Keratinocyte (primary cell): ENCODE results near the gene PRCP. TPM values are rescaled to one million over a fixed set of nuclear protein-coding genes. Genes with fewer than 3 reads are reported as not detected.

Source experiments
- DNase-seq: peaks from one replicate; pipeline ENCODE4 v3.0.0-alpha.2; 2011; ENCODE audit warnings: low read depth, missing footprints, low spot score
- FAIRE-seq: peaks from 2 replicates; lab custom pipeline; 2011; peaks lifted over from hg19 to GRCh38; lab: Jason Lieb, UNC
- H2AFZ ChIP-seq: 2 replicates; pipeline ENCODE4 v1.6.0; 2012; ENCODE audit warnings: low read length, control low read depth, inconsistent platforms; ENCODE audit not compliant: control insufficient read depth
- H3K27ac ChIP-seq: 2 replicates; pipeline ENCODE4 v1.5.1; 2011; ENCODE audit warnings: low read length; ENCODE audit not compliant: control insufficient read depth, insufficient read depth
- H3K27me3 ChIP-seq: 3 replicates; pipeline ENCODE4 v1.6.0; 2011; ENCODE audit warnings: low read length; ENCODE audit not compliant: control insufficient read depth, insufficient read depth; ENCODE audit errors: extremely low read depth
- H3K36me3 ChIP-seq, 2 experiments: 2 replicates in 1 of 2; 3 replicates in 1 of 2; pipeline ENCODE4 v1.5.1; 2011; ENCODE audit warnings: low read length in 2 of 2, mild to moderate bottlenecking in 1 of 2; ENCODE audit not compliant: control insufficient read depth in 2 of 2, insufficient read depth in 2 of 2; ENCODE audit errors: extremely low read depth in 1 of 2
- H3K4me1 ChIP-seq: 3 replicates; pipeline ENCODE4 v1.5.1; 2011; ENCODE audit warnings: low read length; ENCODE audit not compliant: control insufficient read depth, insufficient read depth; ENCODE audit errors: extremely low read depth
- H3K4me2 ChIP-seq: 3 replicates; pipeline ENCODE4 v1.6.0; 2011; ENCODE audit warnings: low read depth, low read length; ENCODE audit not compliant: control insufficient read depth, insufficient read depth; ENCODE audit errors: extremely low read depth
- H3K4me3 ChIP-seq, 3 experiments: fragments of 200-600 bp in 1 of 3; sonication (generic) in 1 of 3; 2 replicates in 2 of 3; 3 replicates in 1 of 3; pipeline ENCODE4 v1.5.1; 2011 to 2016; ENCODE audit warnings: low read length in 3 of 3, mild to moderate bottlenecking in 3 of 3, control low read depth in 2 of 3, inconsistent platforms in 1 of 3, low read depth in 1 of 3, mixed read lengths in 1 of 3, mixed run types in 1 of 3, moderate library complexity in 1 of 3; ENCODE audit not compliant: control insufficient read depth in 2 of 3, insufficient read depth in 2 of 3; ENCODE audit errors: extremely low read depth in 1 of 3
- H3K79me2 ChIP-seq: 2 replicates; pipeline ENCODE4 v1.6.0; 2012; ENCODE audit warnings: low read length; ENCODE audit not compliant: control insufficient read depth, insufficient read depth
- H3K9ac ChIP-seq: 3 replicates; pipeline ENCODE4 v1.6.0; 2011; ENCODE audit warnings: low read length; ENCODE audit not compliant: control insufficient read depth, insufficient read depth; ENCODE audit errors: extremely low read depth
- H3K9me1 ChIP-seq: 3 replicates; pipeline ENCODE4 v1.6.0; 2011; ENCODE audit warnings: low read length; ENCODE audit not compliant: control insufficient read depth, insufficient read depth; ENCODE audit errors: extremely low read depth
- H3K9me3 ChIP-seq: 2 replicates; pipeline ENCODE4 v1.5.1; 2012; ENCODE audit warnings: low read depth, low read length; ENCODE audit not compliant: control insufficient read depth
- H4K20me1 ChIP-seq: 3 replicates; pipeline ENCODE4 v1.6.0; 2011; ENCODE audit warnings: low read length; ENCODE audit not compliant: control insufficient read depth, insufficient read depth; ENCODE audit errors: extremely low read depth
- CTCF ChIP-seq, 3 experiments: IDR thresholded peaks in 1 of 3; conservative IDR thresholded peaks in 1 of 3; optimal IDR thresholded peaks in 1 of 3; 2 replicates in 2 of 3; 3 replicates in 1 of 3; pipeline versions ENCODE3 to v1.5.1; 2011; ENCODE audit warnings: low read length in 3 of 3, mild to moderate bottlenecking in 3 of 3, moderate library complexity in 2 of 3, control low read depth in 1 of 3, inconsistent platforms in 1 of 3; ENCODE audit not compliant: insufficient read depth in 2 of 3; ENCODE audit errors: extremely low read depth in 1 of 3
- EZH2 ChIP-seq: IDR thresholded peaks from one replicate; pipeline ENCODE4 v1.6.1; 2012; ENCODE audit warnings: inconsistent platforms, mild to moderate bottlenecking, low read length, moderate library complexity
- dilution Hi-C: fragments of 300-500 bp; cut with MboI; formaldehyde crosslinking; loops from one replicate; pipeline ENCODE4 v1.7.0; 2020; ENCODE audit warnings: low sequenced_read_pairs; ENCODE audit not compliant: extremely low pct_ligation_motif_present
- polyA plus RNA-seq, 5 experiments: library from polyadenylated mRNA; depleted of rRNA in 3 of 5; stranded (reverse) in 3 of 5; stranded (forward) in 1 of 5; unstranded in 1 of 5; fragments of >200 nt; gene quantifications; 1 replicate in 1 of 5; 2 replicates in 3 of 5; 3 replicates in 1 of 5; pipeline versions ENCODE4 v1.2.1 to v1.2.3, GENCODE V29; 2011 to 2012; ENCODE audit warnings: missing spikeins in 2 of 5, low read depth in 1 of 5, low replicate concordance in 1 of 5

PRCP gene
- polyA plus RNA-seq, 1 donor (not counting 4 experiments of a cell fraction or from before 2014, with no cell fraction given) = 43.5 TPM

GRCh38 chr11:82932564-82932963, 32.3 kb upstream of the PRCP start:
- TF ChIP-seq EZH2 (no peak), CTCF (optimal IDR thresholded peaks at IDR 0.05 in 1 of 3, IDR thresholded peaks at IDR 0.05 in 1 of 3, conservative IDR thresholded peaks at IDR 0.05 in 1 of 3; ENCODE audit: extremely low read depth in 1 of 3, insufficient read depth in 2 of 3, low read length in 3 of 3) (no peak)
- FAIRE-seq (no peak), DNase-seq (no peak)
- H3K4me1 ChIP-seq = no peaks in the 10 kb centered on the region
- no peaks in the 10 kb centered on the region for H3K9me3 ChIP-seq
- no peaks in the 10 kb centered on the region for H3K79me2 ChIP-seq
- no peak overlapping the region for H2AFZ ChIP-seq
- no peaks in the 10 kb centered on the region for H3K9me1 ChIP-seq
- H3K4me2 ChIP-seq = no peak overlapping the region
- no peaks in the 10 kb centered on the region for H3K27me3 ChIP-seq
- dilution Hi-C loops = no loop called here
- H3K36me3 ChIP-seq = peaks cover 0 to 2% of the 10 kb centered on the region in 2 experiments
- H4K20me1 ChIP-seq = no peaks in the 10 kb centered on the region
- H3K9ac ChIP-seq = no peak overlapping the region
- no peak overlapping the region for H3K27ac ChIP-seq
- no peak overlapping the region for H3K4me3 ChIP-seq

- no peaks in the 10 kb centered on the region for H3K79me2 ChIP-seq
These were observed 30.5 kb upstream of the PRCP start for GRCh38 chr11:82930734-82931133.

More at GRCh38 chr11:82930734-82931133, 30.5 kb upstream of the PRCP start:
- no peak overlapping the region for H2AFZ ChIP-seq
- no peaks in the 10 kb centered on the region for H3K4me1 ChIP-seq
- no peak overlapping the region for H3K4me3 ChIP-seq
- no peak overlapping the region for H3K4me2 ChIP-seq
- H3K9me1 ChIP-seq = no peaks in the 10 kb centered on the region
- no peak overlapping the region for H3K27ac ChIP-seq
- no peak for DNase-seq
- H3K36me3 ChIP-seq = peaks cover 0 to 2% of the 10 kb centered on the region in 2 experiments
- H3K9me3 ChIP-seq = no peaks in the 10 kb centered on the region
- no peak for FAIRE-seq
- H3K27me3 ChIP-seq = no peaks in the 10 kb centered on the region
- no peak for TF ChIP-seq EZH2
- TF ChIP-seq CTCF (optimal IDR thresholded peaks at IDR 0.05 in 1 of 3, IDR thresholded peaks at IDR 0.05 in 1 of 3, conservative IDR thresholded peaks at IDR 0.05 in 1 of 3; ENCODE audit: extremely low read depth in 1 of 3, insufficient read depth in 2 of 3, low read length in 3 of 3) = no peak
- H3K9ac ChIP-seq = no peak overlapping the region
- no peaks in the 10 kb centered on the region for H4K20me1 ChIP-seq
- dilution Hi-C loops = no loop called here
